IPS DF 19.7 (cell line): ENCODE results near the gene CFAP77.

Experiments used
- DNase-seq: peaks from one replicate; pipeline ENCODE4 v3.0.0-alpha.2; 2013; ENCODE audit warnings: low read depth, low spot score

CFAP77 gene

DNA sequence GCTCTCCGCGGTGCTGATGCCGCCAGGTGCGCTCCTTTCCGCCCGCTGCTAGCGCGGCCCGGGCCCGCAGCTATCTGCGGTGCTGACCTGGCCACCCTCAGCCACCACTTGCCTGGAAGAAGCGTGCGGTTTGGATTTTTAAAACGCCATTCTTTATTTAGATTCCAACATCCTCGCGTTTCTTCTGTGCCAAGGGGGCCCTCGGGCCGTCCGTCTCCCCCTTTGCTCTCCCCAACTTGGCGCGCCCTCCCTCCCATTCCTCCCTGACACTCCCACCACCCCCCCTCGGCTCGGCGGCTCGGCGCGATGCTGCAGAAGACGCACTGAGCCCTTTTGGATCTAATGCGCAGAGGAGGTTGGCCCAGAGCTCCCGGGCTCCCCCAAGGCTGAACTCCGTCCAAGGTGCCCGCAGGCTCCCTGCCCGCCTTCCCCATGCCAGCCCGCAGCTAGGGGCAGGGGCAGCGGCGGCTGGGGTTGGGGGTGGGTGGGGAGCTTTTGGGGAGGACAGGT lies 172.3 kb downstream of the CFAP77 start, which contains the start of gene BARHL1:
BARHL1 (plus strand) TSS at position 331 of the 510 bp plus-strand sequence. CDS start 192 bp downstream, outside the sequence.
- DNase-seq: no peak

DNA sequence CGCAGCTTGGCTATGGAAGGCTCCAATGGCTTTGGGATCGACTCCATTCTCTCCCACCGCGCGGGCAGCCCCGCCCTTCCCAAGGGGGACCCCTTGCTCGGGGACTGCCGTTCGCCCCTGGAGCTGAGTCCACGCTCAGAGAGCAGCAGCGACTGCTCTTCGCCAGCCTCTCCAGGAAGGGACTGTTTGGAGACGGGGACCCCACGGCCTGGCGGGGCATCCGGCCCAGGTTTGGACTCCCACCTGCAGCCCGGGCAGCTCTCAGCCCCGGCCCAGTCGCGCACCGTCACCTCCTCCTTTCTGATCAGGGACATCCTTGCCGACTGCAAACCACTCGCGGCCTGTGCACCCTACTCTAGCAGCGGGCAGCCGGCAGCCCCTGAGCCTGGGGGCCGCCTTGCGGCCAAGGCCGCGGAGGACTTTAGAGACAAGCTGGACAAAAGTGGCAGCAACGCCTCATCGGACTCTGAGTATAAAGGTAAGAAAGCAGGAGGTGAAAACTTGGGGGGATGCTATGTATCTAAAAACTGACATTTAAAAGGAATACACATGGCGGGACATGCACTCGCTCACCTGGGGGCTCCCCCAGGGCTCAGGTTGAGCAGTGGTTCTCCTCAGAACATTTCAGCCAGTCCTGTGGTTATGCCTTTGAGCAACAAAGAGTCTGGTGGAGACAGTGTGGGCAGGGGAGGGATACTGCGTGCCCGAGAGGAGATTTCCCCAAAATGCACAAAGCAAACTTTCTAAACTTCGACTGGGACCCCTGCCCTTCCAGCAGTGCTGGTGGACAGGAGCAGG lies 173.0 kb downstream of the CFAP77 start:
- DNase-seq: no peak

DNA sequence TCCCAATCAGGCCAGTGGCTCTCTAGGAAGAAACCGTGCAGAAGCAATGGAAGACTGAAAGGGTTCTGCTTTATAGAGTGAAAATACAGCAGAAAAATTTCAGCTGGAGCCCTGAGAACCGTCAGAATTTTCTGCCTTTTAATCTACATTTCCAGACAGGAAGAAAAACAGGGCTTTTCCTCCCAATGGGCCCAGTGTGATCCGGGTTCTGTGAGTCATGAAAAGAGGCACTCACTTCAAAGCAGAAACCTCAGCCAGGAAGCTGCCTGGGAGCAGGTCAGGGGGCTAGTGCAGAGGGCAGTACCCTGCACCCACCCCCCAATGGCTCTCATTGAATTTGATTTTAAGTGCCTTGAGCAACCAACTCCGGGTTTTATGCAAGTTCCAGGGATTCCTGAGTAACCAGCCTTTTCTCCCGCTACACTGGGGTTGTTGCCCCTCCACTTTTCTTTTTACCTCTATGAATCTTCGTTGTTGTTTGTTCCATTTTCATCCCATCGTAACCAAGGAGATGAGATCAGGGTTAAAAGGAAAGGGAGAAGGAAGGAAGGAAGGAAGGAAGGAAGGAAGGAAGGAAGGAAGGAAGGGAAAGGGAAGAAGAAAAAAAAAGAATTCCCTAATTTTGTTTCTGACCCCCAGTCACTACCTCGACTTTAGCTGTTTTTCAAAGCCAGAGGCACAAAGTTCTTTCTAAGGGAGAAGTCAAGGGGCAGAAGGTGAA lies 173.7 kb downstream of the CFAP77 start:
- no peak for DNase-seq

DNA sequence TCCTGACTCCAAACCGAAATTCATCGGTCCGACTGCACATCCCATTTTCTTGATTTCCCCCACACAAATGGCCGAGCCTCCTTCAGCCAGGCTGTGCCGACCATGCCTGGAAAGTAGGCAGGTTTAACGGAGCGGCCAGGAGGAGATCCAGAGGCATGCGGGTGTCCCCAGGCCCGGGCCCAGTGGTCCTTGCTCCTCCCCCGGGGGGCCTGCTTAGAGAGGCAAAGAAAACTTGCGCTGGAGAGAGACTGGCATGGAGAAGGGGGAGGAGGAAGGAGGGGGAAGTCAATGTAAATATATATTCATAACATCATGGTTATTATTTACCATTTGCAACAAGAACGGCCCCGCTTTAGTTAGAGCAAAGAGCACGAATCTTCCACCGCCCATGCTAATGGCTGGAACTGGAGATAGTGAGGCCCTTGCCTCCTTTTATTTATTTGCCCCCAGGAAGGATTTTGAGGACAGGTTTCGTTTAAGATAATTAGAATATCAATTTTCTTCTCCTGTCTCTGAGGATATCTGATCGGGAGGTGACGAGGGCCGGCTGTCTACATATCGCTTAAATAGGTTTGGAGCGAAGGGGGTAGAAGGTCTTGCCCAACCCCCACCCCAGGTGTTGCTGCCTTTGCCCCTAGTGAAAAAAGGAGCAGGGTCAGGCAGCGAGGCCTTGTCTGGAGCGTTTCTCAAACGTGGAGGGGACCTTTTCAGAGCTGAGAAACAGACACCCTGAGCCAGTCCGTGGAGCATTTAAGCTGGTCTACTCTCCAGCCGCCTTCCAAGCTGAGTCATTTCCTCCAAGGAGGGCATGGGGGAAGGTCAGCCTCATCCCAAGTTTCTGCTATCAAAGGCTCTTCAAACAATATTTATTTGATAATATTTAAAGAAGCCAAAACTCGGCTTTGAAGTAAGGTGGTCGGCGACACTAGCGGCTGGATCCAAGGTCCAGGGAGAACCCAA lies 174.9 kb downstream of the CFAP77 start:
- DNase-seq: no peak

DNA sequence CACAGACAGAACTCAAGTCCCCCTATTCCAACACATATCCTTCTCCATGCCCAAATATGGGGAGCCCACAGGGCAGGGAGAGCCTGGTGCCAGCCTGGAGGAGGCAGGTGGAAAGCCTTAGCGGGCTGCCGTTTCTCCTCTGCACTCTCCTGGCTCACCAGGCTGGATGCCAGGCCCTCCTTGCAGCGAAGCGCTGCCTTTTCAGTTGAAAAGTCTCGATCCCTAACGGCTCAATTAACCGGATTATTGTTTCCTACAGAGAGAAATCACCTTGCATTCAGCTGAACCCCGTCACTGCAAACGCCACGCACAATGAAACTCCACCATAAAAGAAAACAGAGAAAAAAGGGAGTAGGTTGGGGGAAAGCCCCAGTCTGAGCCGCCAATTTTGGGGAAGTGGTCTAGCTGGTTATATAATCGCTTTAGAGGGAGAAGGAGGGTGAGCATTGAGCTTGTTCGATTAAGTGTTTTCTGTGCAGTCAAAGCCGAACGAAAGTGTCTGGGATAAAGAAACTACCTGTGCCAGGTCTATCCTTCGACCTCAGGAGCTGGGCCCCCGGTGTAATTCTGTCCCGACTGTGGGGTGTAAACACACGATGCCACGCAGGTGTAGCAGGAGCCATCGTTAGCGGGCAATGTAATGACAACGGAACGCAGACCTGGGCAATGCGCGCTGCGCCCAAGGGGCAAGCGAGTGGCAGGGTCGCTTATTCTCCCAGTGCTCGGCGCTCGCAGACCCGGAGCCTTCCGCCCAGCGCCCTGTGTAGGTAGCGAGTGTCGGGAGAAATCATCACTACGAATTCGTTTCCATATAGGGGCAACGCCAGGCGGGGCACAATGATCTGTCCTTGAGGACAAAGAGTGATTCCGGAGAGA lies 176.2 kb downstream of the CFAP77 start:
- DNase-seq: no peak

DNA sequence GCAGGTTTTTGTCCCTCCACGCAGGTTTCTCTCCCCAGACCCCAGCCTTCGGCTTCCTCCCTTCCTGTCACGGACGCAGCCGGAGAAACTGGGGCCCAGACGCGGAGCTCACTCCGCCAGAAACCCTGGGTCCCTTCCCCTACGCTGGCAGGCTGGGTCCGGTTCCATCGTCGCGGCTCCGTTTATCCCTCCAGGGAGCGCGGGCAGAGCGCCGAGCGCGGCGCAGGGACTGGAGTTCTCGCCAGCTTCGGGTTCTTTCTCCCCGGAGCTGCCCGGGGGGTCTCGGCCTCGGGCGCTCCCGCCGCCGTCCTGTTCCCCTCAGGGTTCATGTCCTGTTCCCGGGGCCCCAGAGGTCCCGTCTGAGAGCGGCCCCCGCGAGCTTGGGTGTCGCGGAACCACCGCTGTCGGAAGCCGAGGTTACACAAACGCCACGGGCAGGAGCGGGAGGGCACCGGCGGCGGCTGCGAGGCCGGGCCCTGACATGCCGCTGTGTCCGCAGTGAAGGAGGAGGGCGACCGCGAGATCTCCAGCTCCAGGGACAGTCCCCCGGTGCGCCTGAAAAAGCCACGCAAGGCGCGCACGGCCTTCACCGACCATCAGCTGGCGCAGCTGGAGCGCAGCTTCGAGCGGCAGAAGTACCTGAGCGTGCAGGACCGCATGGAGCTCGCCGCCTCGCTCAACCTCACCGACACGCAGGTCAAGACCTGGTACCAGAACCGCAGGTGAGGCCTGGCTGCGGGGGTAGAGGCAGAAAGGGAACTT lies 177.0 kb downstream of the CFAP77 start:
- DNase-seq: no peak

DNA sequence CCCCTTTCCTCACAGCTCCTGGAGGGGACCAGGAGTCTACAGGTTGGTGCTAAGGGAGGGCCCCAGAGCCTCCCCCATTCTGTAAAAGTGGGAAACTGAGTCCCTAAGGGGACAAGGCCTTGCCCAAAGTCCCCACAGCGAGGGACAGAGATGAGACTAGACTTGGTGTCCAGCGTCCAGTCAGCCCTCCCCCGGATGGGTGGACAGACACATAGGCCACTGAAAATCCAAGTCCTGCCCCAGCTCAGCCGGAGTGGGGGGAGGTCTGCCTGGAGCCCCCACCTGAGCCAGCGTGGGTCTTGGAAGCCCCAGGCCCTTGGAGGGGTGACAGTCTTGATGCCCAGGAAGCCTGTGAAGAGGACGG lies 177.6 kb downstream of the CFAP77 start:
- no peak for DNase-seq

DNA sequence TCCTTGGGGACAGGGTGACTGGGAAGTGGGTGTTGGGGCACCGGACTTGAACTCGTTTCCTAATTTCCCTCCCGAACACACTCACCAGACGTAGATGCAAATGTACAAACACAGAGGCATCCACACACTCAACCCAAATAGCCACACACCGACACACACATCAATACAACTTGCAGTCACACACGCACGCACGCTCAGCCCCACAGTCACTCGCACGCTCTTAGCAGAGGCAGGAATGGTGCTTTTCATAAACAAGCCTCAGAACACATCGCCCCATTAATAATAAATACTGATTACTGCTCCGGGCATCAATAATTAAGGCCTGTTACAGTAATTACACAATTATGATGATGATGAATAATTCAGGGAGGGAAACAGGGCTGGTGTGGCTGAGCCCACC lies 178.1 kb downstream of the CFAP77 start:
- no peak for DNase-seq

DNA sequence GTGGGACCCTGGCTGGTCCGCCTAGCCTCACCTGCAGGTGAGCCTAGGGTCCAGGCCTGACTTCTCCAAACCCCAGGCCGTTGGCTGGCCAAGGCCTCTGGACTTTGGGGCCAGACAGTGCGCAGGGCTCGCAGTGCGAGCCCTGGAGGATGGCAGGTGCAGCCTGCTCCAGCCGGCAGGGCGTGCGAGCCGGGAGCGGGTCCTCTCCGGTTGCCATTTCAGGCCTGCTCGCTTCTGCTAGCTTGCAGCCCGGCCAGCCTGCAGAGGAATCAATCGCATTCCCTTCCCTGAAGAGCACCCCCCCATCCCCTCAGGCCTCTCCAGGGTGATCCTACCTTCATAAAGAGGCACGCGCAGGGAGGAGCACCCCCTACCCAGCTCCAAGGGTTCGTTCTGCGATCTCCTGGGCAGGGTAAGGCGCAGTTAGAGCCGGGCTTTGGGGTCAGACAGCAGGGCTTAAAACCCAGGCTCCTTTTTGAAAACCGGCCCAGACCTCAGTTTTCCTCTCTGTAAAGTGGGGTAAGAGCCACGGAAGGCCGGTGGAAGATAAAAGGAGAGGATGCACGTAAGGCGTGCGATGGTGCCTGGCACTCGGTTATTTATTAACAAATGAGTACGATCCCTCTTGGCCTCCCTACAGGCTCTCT lies 178.6 kb downstream of the CFAP77 start:
- DNase-seq: no peak

DNA sequence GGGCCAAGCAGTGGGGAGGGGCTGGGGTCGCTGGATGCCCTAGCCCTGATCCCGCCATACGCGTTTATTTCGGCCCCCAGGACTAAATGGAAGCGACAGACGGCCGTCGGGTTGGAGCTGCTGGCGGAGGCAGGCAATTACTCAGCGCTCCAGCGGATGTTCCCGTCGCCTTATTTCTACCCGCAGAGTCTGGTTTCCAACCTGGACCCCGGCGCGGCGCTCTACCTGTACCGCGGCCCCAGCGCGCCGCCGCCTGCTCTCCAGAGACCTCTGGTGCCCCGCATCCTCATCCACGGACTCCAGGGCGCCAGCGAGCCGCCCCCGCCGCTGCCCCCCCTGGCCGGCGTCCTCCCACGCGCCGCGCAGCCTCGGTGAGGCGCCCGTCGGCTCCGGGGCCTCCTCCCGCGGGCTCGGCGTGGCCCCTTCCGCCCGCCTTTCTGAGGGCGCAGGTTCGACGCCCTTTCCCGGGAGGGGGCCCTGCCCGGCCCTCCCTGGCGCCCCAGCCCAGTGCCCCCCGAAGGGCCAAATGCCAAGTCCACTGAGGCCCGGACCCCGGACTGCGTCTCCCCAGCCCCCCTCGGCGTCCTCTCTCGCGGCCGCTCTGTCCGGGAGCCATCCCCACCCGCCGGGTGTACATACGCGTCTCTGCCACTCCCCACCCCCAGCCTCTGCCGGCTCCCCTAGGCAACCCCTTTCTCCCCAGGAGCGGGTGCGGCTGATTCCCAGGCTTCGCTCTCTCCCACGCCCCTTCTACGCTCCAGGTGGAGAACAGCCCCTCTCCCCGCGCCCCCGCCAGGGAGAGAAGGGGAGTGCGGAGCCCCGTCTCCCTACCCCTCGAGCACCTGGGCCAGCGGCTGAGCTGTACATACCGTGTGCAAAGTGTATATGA lies 179.4 kb downstream of the CFAP77 start:
- no peak for DNase-seq

DNA sequence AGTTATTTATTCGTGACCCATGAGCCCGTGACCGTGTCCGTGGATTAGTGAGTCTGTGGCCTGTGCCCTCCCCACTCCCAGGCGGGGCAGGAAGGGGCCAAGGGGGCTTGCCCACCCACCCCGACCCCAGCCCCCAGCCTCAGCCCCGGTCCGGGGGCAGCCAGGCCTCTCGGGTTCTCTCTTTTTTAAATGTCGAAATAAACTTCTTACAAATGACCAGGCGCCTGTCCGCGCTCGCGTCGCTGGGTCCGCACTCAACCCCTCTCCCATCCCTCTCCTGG lies 180.0 kb downstream of the CFAP77 start:
- DNase-seq: no peak

DNA sequence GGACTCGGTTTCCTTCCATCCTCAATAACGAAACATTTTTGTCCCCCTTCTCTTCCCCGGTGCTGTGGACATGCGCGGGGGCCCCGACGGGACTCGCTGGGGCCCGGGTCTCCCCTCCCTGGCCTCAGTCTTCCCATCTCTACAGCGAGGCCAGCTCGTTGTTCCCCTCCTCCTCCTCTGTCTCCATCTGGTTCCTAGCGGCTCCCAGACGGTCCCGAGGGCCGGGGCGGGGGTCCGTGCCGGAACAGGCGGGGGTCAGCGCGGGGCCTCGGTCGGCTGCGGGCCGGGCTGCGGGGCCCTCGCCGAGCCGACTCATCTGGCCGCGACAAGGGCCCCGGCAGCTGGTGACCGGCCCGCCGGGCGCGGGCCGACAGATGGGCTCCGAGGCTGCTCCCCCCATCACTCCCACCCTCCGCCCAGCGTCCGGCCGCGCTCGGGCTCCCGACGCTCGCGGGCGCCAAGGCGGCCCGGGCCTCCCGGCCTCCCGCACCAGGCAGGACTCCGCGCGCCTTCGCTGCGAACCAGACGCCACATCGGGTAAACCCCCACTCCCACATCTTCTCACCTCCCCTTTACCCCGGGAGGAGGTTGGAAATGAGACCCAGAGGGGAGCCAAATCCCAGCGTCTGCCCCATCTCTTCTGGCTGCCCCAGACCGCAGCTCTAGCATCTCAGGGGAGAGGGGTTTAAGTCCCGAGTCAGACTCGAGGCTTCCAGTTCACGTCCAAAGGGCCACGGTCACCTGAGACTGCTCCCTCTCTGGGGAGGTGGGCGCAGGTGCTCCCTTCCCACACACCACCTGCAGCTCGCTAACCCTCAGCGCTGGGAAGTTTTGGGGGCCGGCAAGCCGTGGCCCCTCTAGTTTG lies 180.5 kb downstream of the CFAP77 start:
- DNase-seq: no peak

DNA sequence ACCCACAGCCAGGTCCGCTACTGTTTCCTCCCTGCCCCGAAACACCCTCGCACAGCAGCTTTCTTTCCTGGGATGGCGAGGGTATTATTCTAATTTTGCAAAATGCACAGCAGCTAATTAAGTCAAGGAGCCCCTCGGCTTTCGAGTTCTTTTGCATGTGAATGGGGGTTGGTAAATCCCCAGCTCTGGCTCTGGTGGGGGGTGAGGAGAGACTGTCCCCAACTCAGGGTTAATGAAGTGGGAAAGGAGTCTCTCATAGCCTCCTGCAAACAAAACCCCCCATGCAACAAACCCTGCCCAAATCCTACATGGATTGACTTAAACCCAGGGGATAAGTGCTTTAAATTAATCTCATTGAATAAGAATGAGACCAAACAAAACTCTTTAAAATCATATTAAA lies 181.2 kb downstream of the CFAP77 start:
- no peak for DNase-seq

DNA sequence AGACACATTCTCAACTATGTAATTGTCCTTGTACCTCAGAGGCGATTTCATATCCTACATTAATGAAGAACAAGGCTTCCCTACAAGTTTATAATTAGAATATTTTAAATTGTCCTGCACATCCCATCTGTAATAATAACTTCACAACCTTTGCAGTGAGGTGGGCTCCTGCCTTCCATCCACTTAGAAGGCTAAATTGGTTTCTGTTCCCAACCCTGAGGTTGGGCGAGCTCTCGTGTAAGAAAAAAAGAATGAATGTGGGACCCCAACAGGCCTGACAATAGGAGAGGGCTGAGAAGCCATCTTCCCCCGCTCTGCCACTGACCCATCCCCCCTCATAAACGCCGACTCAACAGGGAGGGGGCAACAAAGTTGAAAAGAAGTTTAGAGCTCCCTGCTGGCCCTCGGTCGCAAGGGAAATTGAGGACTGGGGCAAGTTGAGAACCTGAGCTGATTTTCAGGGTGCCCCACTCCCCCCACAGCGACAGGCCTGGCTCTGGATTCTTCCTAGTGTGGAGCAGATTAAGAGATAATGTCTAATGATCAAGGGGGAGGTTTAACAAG lies 181.8 kb downstream of the CFAP77 start:
- DNase-seq: no peak

DNA sequence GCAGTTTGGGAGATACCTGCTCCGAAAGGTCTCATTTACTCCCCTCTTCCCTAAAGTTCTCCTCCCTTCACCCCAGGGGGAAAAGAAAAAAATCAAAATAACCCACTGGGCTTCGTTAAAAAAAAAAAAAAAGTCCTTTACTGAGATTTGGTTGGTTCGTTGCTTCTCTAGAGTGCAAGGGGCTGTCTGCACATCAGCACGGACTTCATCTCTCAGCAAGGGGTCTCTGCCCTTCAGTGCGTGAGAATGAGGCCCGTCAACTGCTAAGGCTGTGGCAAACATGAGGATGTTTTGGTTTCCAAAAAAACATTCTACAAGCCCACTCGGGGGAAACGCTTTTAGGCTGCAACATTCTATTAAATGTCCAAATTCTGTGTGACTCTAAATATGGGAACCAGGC lies 182.4 kb downstream of the CFAP77 start:
- DNase-seq: no peak

DNA sequence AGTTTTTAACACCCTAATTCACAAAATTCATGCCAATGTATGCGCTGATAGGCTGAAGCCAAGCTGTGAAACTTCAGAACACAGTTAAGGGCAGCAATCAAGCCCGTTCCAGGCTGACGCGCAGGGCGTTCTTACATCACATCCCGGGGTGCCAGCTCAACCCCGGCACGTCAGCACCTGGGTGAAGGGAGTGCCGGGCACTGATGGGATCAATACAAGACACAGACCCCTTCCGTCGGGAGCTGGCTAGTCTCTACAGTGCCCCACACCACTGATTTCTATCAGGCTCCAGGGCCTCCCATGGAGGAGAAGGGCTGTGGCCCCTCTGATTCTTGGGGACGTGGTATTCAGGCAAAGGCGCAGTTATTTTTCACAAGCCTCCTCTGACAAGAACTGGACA lies 184.4 kb downstream of the CFAP77 start:
- no peak for DNase-seq

DNA sequence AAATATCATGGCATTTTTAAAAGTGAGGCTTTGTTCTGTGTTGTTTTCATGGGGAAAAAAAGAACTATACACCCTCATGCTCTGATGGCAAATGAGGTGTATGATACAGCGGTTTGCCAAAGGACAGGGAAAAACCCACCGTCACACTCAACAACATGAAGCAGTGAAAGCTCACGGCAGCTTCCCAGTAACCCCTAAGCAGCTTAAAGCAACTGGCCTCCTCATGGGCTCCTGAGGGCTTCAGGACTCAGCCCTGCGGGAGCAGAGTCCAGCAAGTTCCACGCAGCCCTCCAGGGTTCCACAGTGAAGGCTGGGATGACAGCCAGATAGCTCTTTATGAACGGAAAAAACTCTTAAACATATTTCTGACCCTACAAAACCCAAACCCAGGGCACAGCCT lies 185.3 kb downstream of the CFAP77 start:
- no peak for DNase-seq
